ENCODE data around the gene METTL8.

GRCh38 chr2:171297956-171298355, 135.8 kb downstream of the METTL8 start:
- TF ChIP-seq, protein P1, sequence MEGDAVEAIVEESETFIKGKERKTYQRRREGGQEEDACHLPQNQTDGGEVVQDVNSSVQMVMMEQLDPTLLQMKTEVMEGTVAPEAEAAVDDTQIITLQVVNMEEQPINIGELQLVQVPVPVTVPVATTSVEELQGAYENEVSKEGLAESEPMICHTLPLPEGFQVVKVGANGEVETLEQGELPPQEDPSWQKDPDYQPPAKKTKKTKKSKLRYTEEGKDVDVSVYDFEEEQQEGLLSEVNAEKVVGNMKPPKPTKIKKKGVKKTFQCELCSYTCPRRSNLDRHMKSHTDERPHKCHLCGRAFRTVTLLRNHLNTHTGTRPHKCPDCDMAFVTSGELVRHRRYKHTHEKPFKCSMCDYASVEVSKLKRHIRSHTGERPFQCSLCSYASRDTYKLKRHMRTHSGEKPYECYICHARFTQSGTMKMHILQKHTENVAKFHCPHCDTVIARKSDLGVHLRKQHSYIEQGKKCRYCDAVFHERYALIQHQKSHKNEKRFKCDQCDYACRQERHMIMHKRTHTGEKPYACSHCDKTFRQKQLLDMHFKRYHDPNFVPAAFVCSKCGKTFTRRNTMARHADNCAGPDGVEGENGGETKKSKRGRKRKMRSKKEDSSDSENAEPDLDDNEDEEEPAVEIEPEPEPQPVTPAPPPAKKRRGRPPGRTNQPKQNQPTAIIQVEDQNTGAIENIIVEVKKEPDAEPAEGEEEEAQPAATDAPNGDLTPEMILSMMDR (IDR thresholded peaks at IDR 0.05) = no peak
- no peak for TF ChIP-seq POLR2A (IDR thresholded peaks at IDR 0.05)

Data from uterus (tissue), 2 donors.